K562 (cell line): ENCODE measurements around the gene CHRM3. TPM values are rescaled to one million over a fixed set of nuclear protein-coding genes. Genes with fewer than 3 reads are reported as not detected.

ENCODE experiments used
- AFF4 ChIP-seq: sonication (generic); formaldehyde crosslinking; IDR thresholded peaks from 2 replicates; pipeline ENCODE4 v1.8.0; 2023; ENCODE audit warnings: mild to moderate bottlenecking, missing genetic modification reagents
- ARID2 ChIP-seq: fragments of 450-650 bp; IDR thresholded peaks from 2 replicates; pipeline ENCODE4 v1.6.1; 2017; ENCODE audit warnings: antibody characterized with exemption, mild to moderate bottlenecking
- CBX1 ChIP-seq: sonication (generic); IDR thresholded peaks from 2 replicates; pipeline ENCODE4 v1.6.1; 2016; ENCODE audit warnings: antibody characterized with exemption, low read depth, mild to moderate bottlenecking
- HNRNPUL1 ChIP-seq: fragments of 200-400 bp; formaldehyde crosslinking; IDR thresholded peaks from 2 replicates; pipeline ENCODE4 v1.6.1; 2017; ENCODE audit warnings: low read length
- MBD1 ChIP-seq: fragments of 250-450 bp; sonication (Bioruptor Pico); IDR thresholded peaks from 2 replicates; pipeline ENCODE4 v1.8.0; 2022; ENCODE audit warnings: inconsistent platforms
- SIRT6 ChIP-seq: IDR thresholded peaks from one replicate; pipeline ENCODE4 v1.6.1; 2012; ENCODE audit warnings: low read depth, mild to moderate bottlenecking, control low read depth, inconsistent platforms, low read length, moderate library complexity
- SMARCB1 ChIP-seq: IDR thresholded peaks from 2 replicates; pipeline ENCODE4 v1.6.1; 2011; ENCODE audit warnings: improper control_type of control experiment, low read depth; ENCODE audit not compliant: insufficient read length
- ZNF77 ChIP-seq: fragments of 250-450 bp; sonication (Bioruptor Pico); IDR thresholded peaks from 2 replicates; pipeline ENCODE4 v1.5.0; 2020
- ZNF79 ChIP-seq: fragments of 250-450 bp; sonication (Bioruptor Pico); IDR thresholded peaks from 2 replicates; pipeline ENCODE4 v1.4.0; 2020; ENCODE audit warnings: low read depth, mild to moderate bottlenecking, moderate library complexity
- polyA plus RNA-seq, 8 experiments: library from polyadenylated mRNA; depleted of rRNA in 4 of 8; stranded (reverse) in 5 of 8; unstranded in 3 of 8; fragments of >200 nt; fragmentation: Nextera tagmentation in 2 of 8; fragmentation: Illumina TruSeq in 1 of 8; extraction: Ambion mirVana in 2 of 8; extraction: Trizol in 1 of 8; gene quantifications; 2 replicates each; pipeline versions ENCODE4 v1.2.1 to v1.2.3, GENCODE V29; 2011 to 2014; ENCODE audit warnings: inconsistent platforms in 1 of 8, missing spikeins in 1 of 8
- total RNA-seq, 7 experiments: library from RNA; depleted of rRNA in 6 of 7; stranded (reverse); fragments of >200 nt in 6 of 7; fragmentation: Illumina TruSeq in 2 of 7; extraction: Trizol in 2 of 7; gene quantifications; 2 replicates each; pipeline versions ENCODE4 v1.2.1 to v1.2.3, GENCODE V29; 2011 to 2021; ENCODE audit warnings: low replicate concordance in 1 of 7

The CHRM3 gene
- total and polyA plus RNA-seq, 9 of the 15 experiments (the other 6 are each of a cell fraction or from before 2014, with no cell fraction given), result 0.03 to 0.18 (median 0.05) TPM; not detected in 4

GRCh38 chr1:239432255-239432654 lies 45.9 kb downstream of the CHRM3 start (continued):
- TF ChIP-seq MBD1 (CRISPR knock-in tag) (no peak), SIRT6 (no peak), CBX1 (no peak), SMARCB1 (no peak), ZNF77 (no peak), ZNF79 (CRISPR knock-in tag) (no peak), HNRNPUL1 (no peak), AFF4 (CRISPR knock-in tag) (no peak), ARID2 (no peak)
